Ishikawa (cell line): ENCODE measurements around the gene RNF138.

Source experiments
- TF ChIP-seq, protein P1 (sequence below): IDR thresholded peaks from 2 replicates; pipeline ENCODE4 v1.6.1; 2012; ENCODE audit warnings: low read depth, mild to moderate bottlenecking
- TF ChIP-seq, protein P2 (sequence below): IDR thresholded peaks from 2 replicates; pipeline ENCODE4 v1.6.1; 2012

DNA sequence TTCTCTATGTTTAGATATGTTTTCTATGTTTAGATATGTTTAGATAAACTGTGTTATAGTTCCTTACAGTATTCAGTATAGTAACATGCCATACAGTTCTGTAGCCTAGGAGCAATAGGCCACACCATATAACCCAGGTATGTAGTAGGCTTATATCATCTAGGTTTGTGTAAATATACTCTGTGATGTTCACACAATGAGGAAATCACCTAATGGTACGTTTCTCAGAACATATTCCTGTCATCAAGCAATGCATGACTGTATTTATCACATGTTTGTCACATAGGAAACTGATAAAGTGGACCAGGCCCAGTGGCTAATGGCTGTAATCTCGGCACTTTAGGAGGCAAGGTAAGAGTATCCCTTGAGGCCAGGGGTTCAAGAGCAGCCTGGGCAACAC lies 44.0 kb downstream of the RNF138 start:
- TF ChIP-seq, protein P1, sequence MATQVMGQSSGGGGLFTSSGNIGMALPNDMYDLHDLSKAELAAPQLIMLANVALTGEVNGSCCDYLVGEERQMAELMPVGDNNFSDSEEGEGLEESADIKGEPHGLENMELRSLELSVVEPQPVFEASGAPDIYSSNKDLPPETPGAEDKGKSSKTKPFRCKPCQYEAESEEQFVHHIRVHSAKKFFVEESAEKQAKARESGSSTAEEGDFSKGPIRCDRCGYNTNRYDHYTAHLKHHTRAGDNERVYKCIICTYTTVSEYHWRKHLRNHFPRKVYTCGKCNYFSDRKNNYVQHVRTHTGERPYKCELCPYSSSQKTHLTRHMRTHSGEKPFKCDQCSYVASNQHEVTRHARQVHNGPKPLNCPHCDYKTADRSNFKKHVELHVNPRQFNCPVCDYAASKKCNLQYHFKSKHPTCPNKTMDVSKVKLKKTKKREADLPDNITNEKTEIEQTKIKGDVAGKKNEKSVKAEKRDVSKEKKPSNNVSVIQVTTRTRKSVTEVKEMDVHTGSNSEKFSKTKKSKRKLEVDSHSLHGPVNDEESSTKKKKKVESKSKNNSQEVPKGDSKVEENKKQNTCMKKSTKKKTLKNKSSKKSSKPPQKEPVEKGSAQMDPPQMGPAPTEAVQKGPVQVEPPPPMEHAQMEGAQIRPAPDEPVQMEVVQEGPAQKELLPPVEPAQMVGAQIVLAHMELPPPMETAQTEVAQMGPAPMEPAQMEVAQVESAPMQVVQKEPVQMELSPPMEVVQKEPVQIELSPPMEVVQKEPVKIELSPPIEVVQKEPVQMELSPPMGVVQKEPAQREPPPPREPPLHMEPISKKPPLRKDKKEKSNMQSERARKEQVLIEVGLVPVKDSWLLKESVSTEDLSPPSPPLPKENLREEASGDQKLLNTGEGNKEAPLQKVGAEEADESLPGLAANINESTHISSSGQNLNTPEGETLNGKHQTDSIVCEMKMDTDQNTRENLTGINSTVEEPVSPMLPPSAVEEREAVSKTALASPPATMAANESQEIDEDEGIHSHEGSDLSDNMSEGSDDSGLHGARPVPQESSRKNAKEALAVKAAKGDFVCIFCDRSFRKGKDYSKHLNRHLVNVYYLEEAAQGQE = no peak
- TF ChIP-seq, protein P2, sequence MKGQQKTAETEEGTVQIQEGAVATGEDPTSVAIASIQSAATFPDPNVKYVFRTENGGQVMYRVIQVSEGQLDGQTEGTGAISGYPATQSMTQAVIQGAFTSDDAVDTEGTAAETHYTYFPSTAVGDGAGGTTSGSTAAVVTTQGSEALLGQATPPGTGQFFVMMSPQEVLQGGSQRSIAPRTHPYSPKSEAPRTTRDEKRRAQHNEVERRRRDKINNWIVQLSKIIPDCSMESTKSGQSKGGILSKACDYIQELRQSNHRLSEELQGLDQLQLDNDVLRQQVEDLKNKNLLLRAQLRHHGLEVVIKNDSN = no peak
